CD14-positive monocyte (primary cell): Measurements from ENCODE around the gene EPHA4. TPM values are rescaled to one million over a fixed set of nuclear protein-coding genes. Genes with fewer than 3 reads are reported as not detected.

Experiments used
- DNase-seq, 3 donors: peaks; one replicate each; pipeline ENCODE4 v3.0.0-alpha.2; 2011 to 2022
- H2AFZ ChIP-seq: 2 replicates; pipeline ENCODE4 v1.6.0; 2012; ENCODE audit warnings: mild to moderate bottlenecking, low read depth, low read length, inconsistent platforms; ENCODE audit not compliant: insufficient read depth, poor library complexity, severe bottlenecking
- H3K27ac ChIP-seq, 2 donors: 1 replicate in 1 of 2; 2 replicates in 1 of 2; pipeline ENCODE4 v1.5.1; 2012 to 2013; ENCODE audit warnings: low read length in 2 of 2, control low read depth in 1 of 2, inconsistent platforms in 1 of 2, low read depth in 1 of 2, mild to moderate bottlenecking in 1 of 2
- H3K27me3 ChIP-seq, 2 donors: one replicate each; pipeline versions ENCODE4 v1.6.0 to v1.6.1; 2011 to 2013; ENCODE audit warnings: low read length in 2 of 2; ENCODE audit not compliant: control insufficient read depth in 2 of 2, insufficient read depth in 2 of 2
- H3K36me3 ChIP-seq, 2 donors: replicated peaks in 1 of 2; 1 replicate in 1 of 2; 2 replicates in 1 of 2; pipeline versions ENCODE4 v1.5.1 to v1.6.1; 2012 to 2013; ENCODE audit warnings: low read length in 2 of 2, control low read depth in 1 of 2, inconsistent platforms in 1 of 2, mild to moderate bottlenecking in 1 of 2; ENCODE audit not compliant: insufficient read depth in 2 of 2, control insufficient read depth in 1 of 2
- H3K4me1 ChIP-seq, 2 donors: 1 replicate in 1 of 2; 2 replicates in 1 of 2; pipeline versions ENCODE4 v1.5.1 to v1.6.1; 2012 to 2013; ENCODE audit warnings: low read length in 2 of 2, control low read depth in 1 of 2, inconsistent platforms in 1 of 2, mild to moderate bottlenecking in 1 of 2, moderate library complexity in 1 of 2; ENCODE audit not compliant: insufficient read depth in 2 of 2, control insufficient read depth in 1 of 2
- H3K4me2 ChIP-seq: replicated peaks from 2 replicates; pipeline ENCODE3; 2012; ENCODE audit warnings: low read length, moderate library complexity, mild to moderate bottlenecking; ENCODE audit not compliant: poor library complexity, severe bottlenecking; ENCODE audit errors: extremely low read depth
- H3K4me3 ChIP-seq, 3 experiments: fragments of 200-600 bp in 1 of 3; sonication (generic) in 1 of 3; replicated peaks in 1 of 3; 1 replicate in 2 of 3; 2 replicates in 1 of 3; pipeline ENCODE4 v1.5.1; 2011 to 2013; ENCODE audit warnings: low read length in 3 of 3, mild to moderate bottlenecking in 3 of 3, control low read depth in 2 of 3, low read depth in 2 of 3, inconsistent platforms in 1 of 3, moderate library complexity in 1 of 3
- H3K79me2 ChIP-seq: 2 replicates; pipeline ENCODE4 v1.6.0; 2012; ENCODE audit warnings: mild to moderate bottlenecking, control low read depth, inconsistent platforms, low read length, moderate library complexity; ENCODE audit not compliant: insufficient read depth
- H3K9ac ChIP-seq: 2 replicates; pipeline ENCODE4 v1.6.0; 2017; ENCODE audit warnings: low read length, mild to moderate bottlenecking; ENCODE audit not compliant: insufficient read depth, poor library complexity, severe bottlenecking
- H3K9me3 ChIP-seq, 2 donors: replicated peaks in 1 of 2; 1 replicate in 1 of 2; 2 replicates in 1 of 2; pipeline versions ENCODE4 v1.5.1 to v1.6.1; 2012 to 2013; ENCODE audit warnings: low read length in 2 of 2, control low read depth in 1 of 2; ENCODE audit not compliant: control insufficient read depth in 1 of 2, insufficient read depth in 1 of 2
- H4K20me1 ChIP-seq: 2 replicates; pipeline ENCODE4 v1.6.0; 2012; ENCODE audit warnings: mild to moderate bottlenecking, low read length, control low read depth, moderate library complexity; ENCODE audit not compliant: insufficient read depth
- H3K27ac Mint-ChIP-seq, 7 donors: one replicate each; pipeline ENCODE4 v1.8.0; 2020; ENCODE audit warnings: mild to moderate bottlenecking in 7 of 7, mixed read lengths in 7 of 7, moderate library complexity in 6 of 7, inconsistent platforms in 2 of 7
- H3K27me3 Mint-ChIP-seq, 3 donors: one replicate each; pipeline ENCODE4 v1.8.0; 2021 to 2022; ENCODE audit warnings: low read depth in 3 of 3, mild to moderate bottlenecking in 3 of 3, mixed read lengths in 3 of 3, moderate library complexity in 3 of 3, inconsistent platforms in 1 of 3
- H3K36me3 Mint-ChIP-seq, 2 donors: one replicate each; pipeline ENCODE4 v1.8.0; 2020; ENCODE audit warnings: mixed read lengths in 2 of 2, inconsistent platforms in 1 of 2, mild to moderate bottlenecking in 1 of 2
- H3K4me1 Mint-ChIP-seq: one replicate; pipeline ENCODE4 v1.8.0; 2020; ENCODE audit warnings: mild to moderate bottlenecking, mixed read lengths
- H3K4me3 Mint-ChIP-seq, 2 donors: one replicate each; pipeline ENCODE4 v1.8.0; 2020; ENCODE audit warnings: mild to moderate bottlenecking in 2 of 2, mixed read lengths in 2 of 2, moderate library complexity in 1 of 2
- H3K9me3 Mint-ChIP-seq, 7 donors: one replicate each; pipeline ENCODE4 v1.8.0; 2020 to 2022; ENCODE audit warnings: mixed read lengths in 7 of 7, mild to moderate bottlenecking in 6 of 7, moderate library complexity in 6 of 7, inconsistent platforms in 2 of 7
- CTCF ChIP-seq: fragments of 200-600 bp; IDR thresholded peaks from one replicate; pipeline ENCODE4 v1.8.0; 2022; ENCODE audit warnings: antibody characterized with exemption, mild to moderate bottlenecking
- WGBS: methylation state at CpG from one replicate; pipeline ENCODE4 v1.1.5; 2013; ENCODE audit warnings: missing lambda C conversion rate; ENCODE audit not compliant: insufficient coverage; 5-methylcytosine and 5-hydroxymethylcytosine counted together
- intact Hi-C, 2 donors: fragments of 100-400 bp; cut with micrococcal nuclease; formaldehyde crosslinking; loops; one replicate each; pipeline versions ENCODE4 v1.15.0 to v1.15.1; 2023
- polyA plus RNA-seq, 3 donors: library from polyadenylated mRNA; depleted of rRNA in 1 of 3; unstranded in 2 of 3; stranded (reverse) in 1 of 3; fragments of 300-500 nt in 2 of 3; fragments of >200 nt in 1 of 3; fragmentation: Illumina TruSeq in 2 of 3; gene quantifications; 1 replicate in 2 of 3; 2 replicates in 1 of 3; pipeline ENCODE4 v1.2.3, GENCODE V29; 2012 to 2021

The EPHA4 gene
- polyA plus RNA-seq, 3 donors = 0.15 to 0.31 TPM; not detected in 1

GRCh38 chr2:221484761-221485502 is 87.2 kb downstream of the EPHA4 start:
- no peak overlapping the region for H3K4me3 Mint-ChIP-seq
- no peaks in the 10 kb centered on the region for H3K4me1 ChIP-seq
- H3K9ac ChIP-seq = no peak overlapping the region
- no peaks in the 10 kb centered on the region for H3K9me3 ChIP-seq
- no peaks in the 10 kb centered on the region for H3K36me3 ChIP-seq
- no peak overlapping the region for H3K27ac ChIP-seq
- DNase-seq = no peak
- H3K9me3 Mint-ChIP-seq = peaks cover 0 to 6% (median 2%) of the 10 kb centered on the region in 7 donors
- no peaks in the 10 kb centered on the region for H3K79me2 ChIP-seq
- no peak overlapping the region for H3K4me3 ChIP-seq
- no peaks in the 10 kb centered on the region for H3K36me3 Mint-ChIP-seq
- H3K4me1 Mint-ChIP-seq = no peaks in the 10 kb centered on the region
- H3K27me3 ChIP-seq = no peaks in the 10 kb centered on the region
- 95% methylated on average over 6 of the region's 8 CpGs for WGBS
- H3K4me2 ChIP-seq = no peak overlapping the region
- no peak for TF ChIP-seq CTCF
- H4K20me1 ChIP-seq = no peaks in the 10 kb centered on the region
- no peak overlapping the region for H3K27ac Mint-ChIP-seq
- intact Hi-C loops = no loop called here
- no peak overlapping the region for H2AFZ ChIP-seq
- no peaks in the 10 kb centered on the region for H3K27me3 Mint-ChIP-seq

- WGBS = no CpG with 5 or more reads among the region's 12 CpGs
- H3K9me3 ChIP-seq = no peaks in the 10 kb centered on the region
- no peak for TF ChIP-seq CTCF
- no peaks in the 10 kb centered on the region for H3K4me1 ChIP-seq
- Mint-ChIP-seq H3K9me3 (peaks cover 0 to 6% (median 2%) of the 10 kb centered on the region in 7 donors), H3K27ac (no peak overlapping the region), H3K36me3 (no peaks in the 10 kb centered on the region), H3K4me1 (no peaks in the 10 kb centered on the region), H3K27me3 (no peaks in the 10 kb centered on the region), H3K4me3 (no peak overlapping the region)
- DNase-seq = no peak
- H4K20me1 ChIP-seq = no peaks in the 10 kb centered on the region
- no peaks in the 10 kb centered on the region for H3K27me3 ChIP-seq
- H3K36me3 ChIP-seq = no peaks in the 10 kb centered on the region
- no peak overlapping the region for H2AFZ ChIP-seq
- no peaks in the 10 kb centered on the region for H3K79me2 ChIP-seq
- no peak overlapping the region for H3K4me3 ChIP-seq
- no peak overlapping the region for H3K9ac ChIP-seq
- no peak overlapping the region for H3K4me2 ChIP-seq
- intact Hi-C loops = no loop called here
- no peak overlapping the region for H3K27ac ChIP-seq
These were observed 89.2 kb downstream of the EPHA4 start for GRCh38 chr2:221482666-221483455.
